GM18502 (cell line): Measurements from ENCODE around the gene NIPBL.
"Not testable (repeated sequence)": the region's sequence is repeated elsewhere in the genome, so short reads cannot be mapped to it uniquely, and the experiment has no call there.

Source experiments
- ATAC-seq: cut with Tn5 transposase; IDR thresholded peaks from one replicate; pipeline ENCODE4 v1.9.1; 2021; ENCODE audit warnings: mild to moderate bottlenecking; ENCODE audit not compliant: unreplicated experiment, poor library complexity

NIPBL gene

GRCh38 chr5:36878392-36879082 is 2.0 kb downstream of the NIPBL start:
- no peak for ATAC-seq

DNA sequence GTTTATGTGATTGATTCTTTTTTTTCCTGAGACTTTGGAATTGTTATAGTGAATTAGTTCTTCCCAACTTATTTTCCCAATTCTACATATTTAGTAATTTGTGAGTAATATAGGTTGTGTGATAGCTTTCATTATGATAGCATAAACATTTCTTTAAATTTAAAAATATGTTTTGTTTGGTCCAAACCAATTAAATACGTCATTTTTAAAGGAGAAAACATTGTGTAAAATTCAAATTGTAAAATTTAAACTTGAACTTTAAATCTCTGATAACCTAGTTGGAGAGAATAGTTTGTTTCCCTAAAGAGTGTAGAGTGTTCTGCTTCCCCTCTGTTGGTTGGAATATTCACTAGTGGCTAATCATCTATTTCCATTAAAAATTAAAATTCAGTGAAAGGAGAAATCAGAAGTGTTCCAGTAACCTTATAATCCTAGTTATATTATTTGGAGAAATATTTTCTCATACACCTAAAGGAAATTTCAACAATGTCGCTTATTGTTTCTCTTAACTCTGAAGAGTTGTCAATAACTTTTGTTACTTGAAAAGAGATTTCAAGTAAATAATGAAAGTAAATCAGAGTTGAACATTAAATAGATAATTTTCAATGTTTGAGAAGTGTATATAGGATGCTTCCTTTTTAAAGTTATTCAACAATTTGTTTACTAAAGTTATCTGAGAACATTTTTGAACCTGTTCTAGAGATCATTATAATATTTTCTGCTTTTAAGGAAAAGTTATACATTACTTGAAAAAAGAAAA is 2.9 kb downstream of the NIPBL start:
- ATAC-seq: no peak

- no peak for ATAC-seq
Measured at GRCh38 chr5:36880761-36881160, 4.2 kb downstream of the NIPBL start.

DNA sequence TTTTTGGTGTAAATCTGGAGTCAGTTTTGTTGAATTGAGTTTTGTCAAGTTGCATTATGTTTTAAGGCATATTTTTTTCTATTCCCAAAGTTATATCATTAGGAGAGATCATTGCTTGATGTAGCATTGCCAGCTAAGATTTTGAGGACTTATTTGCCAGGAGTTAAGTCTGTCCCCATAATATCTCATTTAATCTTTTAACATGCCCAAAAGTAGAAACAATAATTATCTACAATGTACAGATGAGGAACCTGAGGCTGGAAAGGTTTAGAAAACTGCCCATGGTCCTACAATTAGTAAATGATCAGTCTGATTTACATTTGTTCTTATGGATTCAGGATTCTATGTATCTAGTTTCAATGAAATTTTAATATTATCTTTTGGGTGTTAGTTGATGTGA is 4.7 kb downstream of the NIPBL start:
- ATAC-seq: no peak

- no peak for ATAC-seq
Measured at GRCh38 chr5:36881807-36882206, 5.2 kb downstream of the NIPBL start.

DNA sequence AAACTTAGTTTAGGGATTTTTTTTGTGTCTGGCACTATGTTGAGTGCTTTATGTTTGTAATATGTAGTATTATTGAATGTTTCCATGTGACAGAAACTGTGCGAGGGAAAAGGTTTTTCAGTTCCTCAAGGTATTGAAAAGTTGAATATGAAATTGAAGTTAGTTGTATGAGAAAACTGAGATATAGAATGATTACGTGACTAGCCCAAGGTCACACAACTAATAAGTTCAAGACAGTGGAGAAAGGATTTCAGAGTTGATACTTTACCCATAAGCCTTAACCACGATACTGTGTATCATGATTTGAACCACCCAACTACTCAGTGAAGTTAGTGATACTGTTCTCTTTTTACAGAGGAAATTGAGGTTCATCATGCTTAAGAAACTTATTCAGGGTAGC is 5.7 kb downstream of the NIPBL start:
- ATAC-seq: no peak

DNA sequence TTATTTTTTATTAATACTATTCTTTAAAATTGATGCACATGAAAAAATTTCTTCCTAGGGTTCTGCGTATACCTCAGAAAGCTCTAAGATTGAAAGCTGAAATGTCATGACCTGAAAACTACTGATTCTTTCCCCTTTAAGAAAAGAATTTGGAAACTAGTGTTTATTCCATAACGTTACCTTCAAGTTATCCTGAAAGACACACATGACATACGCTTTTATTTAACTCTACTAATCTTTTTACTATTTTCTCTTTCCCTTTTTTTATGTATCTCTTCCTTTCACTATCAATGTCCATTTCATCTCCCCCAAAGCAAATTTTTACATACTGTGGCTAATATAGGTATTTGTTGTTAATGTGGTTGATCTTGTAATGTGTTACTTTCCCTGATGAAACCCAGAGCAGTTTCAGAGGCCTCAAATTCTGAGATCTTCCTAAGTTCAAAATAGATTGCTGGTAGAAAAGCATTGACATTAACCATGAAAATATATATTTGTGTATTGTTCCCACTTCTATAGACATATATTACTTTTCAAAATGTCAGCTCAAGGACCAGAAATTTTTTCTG is 7.4 kb downstream of the NIPBL start:
- no peak for ATAC-seq

DNA sequence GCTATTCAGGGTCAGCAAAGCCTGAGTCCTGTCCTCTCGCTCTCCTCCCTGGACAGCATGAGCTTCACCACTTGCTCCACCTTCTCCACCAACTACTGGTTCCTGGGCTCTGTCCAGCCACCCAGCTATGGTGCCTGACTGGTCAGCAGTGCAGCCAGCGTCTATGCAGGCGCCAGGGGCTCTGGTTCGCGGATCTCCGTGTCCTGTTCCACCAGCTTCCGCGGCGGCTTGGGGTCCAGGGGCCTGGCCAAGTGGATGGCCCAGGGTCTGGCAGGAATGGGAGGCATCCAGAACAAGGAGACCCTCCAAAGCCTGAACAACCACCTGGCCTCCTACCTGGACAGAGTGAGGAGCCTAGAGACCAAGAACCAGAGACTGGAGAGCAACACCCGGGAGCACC is 8.6 kb downstream of the NIPBL start:
- ATAC-seq: no peak

GRCh38 chr5:36885566-36886485 is 9.3 kb downstream of the NIPBL start:
- ATAC-seq: no peak

- ATAC-seq: no peak
Measured at GRCh38 chr5:36886791-36887190, 10.2 kb downstream of the NIPBL start.

DNA sequence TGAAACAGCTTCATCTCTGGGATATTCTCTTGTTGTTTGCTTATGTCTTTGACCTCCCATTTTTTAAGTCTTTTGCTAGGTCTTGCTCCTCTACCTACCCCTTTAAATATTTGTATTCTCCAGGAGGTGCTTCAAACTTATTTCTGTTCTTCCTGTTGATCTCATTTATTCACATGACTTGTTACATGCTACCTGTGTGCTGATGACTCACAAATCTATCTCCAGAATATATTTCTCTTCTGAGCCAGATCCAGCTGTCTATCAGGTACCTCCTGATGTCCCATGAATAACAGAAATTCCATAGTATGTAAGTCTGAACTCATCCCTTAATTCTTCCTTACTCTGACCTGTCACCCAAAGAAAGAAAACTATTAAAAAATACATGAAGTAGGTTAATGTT is 11.0 kb downstream of the NIPBL start:
- no peak for ATAC-seq

DNA sequence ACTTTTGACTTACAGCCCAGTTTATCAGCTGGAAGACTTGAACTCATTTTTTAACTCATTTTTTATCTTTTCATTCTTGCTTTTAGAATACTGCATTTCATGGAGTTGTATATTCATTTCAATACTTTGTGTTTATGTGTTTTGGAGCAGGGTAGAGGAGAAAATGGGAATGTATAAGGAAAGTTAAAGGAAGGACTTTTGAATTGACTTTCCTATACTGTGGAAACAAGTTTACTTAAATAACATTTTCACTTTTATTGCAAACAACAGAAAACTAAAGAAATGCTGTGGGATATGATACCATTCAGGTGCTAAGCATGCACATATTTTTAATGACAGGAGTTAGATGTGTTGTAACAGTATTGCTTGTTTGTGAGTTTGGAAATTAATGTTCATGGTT is 11.7 kb downstream of the NIPBL start:
- ATAC-seq: no peak

GRCh38 chr5:36889264-36889663 is 12.7 kb downstream of the NIPBL start:
- ATAC-seq: no peak

DNA sequence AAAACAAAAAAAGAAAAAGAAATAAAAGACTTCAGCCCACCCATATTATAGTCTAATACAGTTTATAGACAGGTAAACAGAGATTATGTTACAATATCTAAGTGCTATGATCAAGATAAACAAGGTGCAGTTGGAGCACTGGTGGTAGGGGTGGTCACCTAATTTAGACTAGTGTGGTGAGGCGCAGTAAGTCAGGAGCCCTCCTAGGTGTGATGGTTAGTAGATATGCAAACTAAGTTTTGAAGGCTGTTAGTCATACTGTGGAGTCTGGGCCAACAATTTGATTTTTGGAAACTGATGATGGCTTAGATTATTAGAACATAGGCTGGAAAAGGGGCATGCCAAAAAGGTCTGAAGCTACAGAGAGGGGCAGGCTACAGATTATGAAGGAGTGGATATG is 14.7 kb downstream of the NIPBL start:
- no peak for ATAC-seq

- not testable (repeated sequence) for ATAC-seq
Measured at GRCh38 chr5:36892085-36892830, 15.7 kb downstream of the NIPBL start.

GRCh38 chr5:36894954-36895353 is 18.4 kb downstream of the NIPBL start:
- ATAC-seq: no peak

DNA sequence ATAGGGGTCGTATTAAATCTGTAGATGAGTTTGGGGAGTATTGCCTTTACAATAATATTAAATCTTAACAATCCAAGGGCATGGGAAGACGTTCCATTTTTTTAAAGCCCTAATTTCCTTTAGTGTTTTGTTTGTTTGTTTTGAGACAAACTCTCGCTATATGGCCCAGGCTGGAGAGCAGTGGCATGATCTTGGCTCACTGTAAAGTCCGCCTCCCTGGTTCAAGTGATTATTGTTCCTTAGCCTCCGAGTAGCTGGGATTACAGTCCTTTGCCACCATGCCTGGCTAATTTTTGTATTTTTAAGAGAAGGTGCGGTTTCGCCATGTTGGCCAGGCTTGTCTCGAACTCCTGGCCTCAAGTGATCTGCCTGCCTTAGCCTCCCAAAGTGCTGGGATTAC is 19.9 kb downstream of the NIPBL start:
- ATAC-seq: no peak

DNA sequence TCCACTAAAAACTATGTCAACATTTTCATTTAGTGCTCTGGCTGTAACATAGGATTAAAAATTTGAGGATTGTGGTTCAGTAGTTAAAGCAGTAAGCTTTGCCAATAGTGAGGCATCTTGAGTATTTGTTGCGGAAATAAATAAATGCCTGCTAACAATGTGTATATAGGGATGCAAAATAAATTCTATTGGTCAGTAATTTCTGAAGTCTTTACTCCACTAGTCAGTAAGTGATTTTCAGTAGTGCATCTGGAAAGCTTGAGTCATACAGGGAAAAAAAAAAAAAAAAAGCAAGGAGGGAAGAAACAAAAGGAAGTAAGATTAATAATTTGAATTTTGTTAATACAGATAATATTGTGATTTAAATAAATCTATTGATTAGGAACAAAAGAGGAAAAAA is 21.0 kb downstream of the NIPBL start:
- ATAC-seq: no peak

GRCh38 chr5:36899860-36900259 is 23.3 kb downstream of the NIPBL start:
- no peak for ATAC-seq

- ATAC-seq: no peak
Measured at GRCh38 chr5:36900283-36900682, 23.7 kb downstream of the NIPBL start.
